GM19099 (cell line): ENCODE data around the gene SRRM3.

Source experiments
- POLR2A ChIP-seq: IDR thresholded peaks from 3 replicates; pipeline ENCODE4 v1.6.1; 2011; ENCODE audit warnings: low read depth; ENCODE audit not compliant: insufficient read length; ENCODE audit errors: extremely low read depth

Gene SRRM3

GRCh38 chr7:76254781-76255180, 53.1 kb downstream of the SRRM3 start:
- no peak for TF ChIP-seq POLR2A

- no peak for TF ChIP-seq POLR2A
Observed at GRCh38 chr7:76257973-76258372, 56.3 kb downstream of the SRRM3 start.

DNA sequence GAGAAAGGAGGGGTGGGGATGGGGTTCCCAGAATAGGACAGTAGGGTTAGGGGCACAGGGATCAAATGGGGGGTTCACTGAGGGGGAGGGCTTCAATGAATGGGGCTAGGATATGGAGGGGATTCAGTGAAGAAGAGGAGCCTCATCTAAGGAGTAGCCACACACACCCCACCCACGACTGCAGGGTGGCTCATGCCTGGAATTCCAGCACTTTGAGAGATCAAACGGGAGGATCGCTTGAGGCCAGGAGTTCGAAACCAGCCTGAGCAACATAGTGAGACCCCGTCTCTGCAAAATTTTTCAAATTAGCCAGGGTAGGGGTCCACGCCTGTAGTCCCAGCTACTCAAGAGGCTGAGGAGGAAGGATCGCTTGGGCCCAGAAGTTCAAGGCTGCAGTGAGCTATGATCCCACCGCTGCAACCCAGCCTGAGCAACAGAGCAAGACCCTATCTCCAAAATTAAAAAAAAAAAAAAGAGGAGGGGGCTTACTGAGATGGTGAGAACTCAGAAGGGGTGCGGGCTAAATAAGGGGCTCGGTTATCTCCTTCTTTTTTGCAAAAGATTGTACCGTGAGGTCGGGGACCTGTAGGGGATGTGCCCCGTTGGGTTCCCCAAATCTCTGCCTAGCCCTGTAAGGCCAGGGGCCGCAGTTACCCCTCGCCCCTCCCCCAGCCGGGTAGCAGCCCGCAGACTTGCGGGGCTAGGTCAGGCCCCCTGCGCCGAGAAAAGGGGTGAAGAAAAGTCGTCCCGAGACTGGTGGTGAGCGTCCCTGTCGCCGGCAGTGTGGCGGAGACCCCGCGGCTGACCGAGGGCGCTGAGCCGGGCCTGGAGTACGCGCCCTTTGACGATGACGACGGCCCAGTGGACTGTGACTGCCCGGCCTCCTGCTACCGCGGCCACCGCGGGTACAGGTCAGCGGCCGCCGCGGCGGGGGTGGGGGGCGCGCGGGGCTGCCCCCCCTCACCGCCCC, 57.7 kb downstream of the SRRM3 start:
- no peak for TF ChIP-seq POLR2A

DNA sequence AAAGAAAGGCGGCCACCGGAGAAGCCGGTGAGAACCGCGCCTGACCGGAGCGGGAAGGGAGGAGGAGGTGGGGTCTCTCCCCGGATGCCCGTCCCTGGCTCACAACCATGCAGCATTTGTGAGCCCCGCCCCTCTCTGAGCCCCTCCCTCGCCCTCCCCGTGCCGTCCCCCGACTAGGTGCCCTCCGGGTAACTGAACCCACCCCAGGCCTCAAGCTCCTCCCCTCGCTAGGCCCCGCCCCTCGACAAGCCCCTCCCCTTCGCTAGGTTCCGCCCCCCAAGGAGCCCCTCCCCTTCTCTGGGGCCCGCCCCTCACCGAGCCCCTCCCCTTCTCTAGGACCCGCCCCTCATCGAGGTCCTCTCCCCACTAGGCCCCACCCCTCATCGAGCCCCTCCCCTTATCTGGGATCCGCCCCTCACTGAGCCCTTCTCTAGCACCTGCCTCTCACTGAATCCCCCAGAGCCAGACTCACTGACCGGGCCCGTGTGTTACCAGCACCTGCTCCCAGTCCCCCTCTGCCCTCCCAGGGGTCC, 58.5 kb downstream of the SRRM3 start:
- no peak for TF ChIP-seq POLR2A

GRCh38 chr7:76261329-76261728, 59.6 kb downstream of the SRRM3 start:
- no peak for TF ChIP-seq POLR2A

DNA sequence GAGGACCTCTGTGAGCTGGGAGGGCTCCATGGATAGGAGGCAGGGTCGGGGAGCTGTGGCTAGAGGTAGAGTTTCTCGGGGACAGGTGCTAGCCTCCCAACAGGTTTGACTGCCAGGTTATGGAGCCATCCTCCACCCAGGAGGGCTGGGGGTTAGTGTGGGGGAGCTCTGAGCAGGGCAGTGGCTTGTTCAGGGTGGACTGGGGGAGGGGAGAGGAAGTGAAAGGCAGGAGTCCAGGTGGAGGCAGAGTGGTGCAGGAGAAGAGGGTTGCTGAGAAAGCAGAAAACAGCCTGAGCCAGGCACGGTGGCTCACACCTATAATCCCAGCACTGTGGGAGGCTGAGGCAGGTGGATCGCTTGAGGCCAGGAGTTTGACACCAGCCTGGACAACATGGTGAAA, 60.2 kb downstream of the SRRM3 start:
- TF ChIP-seq POLR2A = no peak

DNA sequence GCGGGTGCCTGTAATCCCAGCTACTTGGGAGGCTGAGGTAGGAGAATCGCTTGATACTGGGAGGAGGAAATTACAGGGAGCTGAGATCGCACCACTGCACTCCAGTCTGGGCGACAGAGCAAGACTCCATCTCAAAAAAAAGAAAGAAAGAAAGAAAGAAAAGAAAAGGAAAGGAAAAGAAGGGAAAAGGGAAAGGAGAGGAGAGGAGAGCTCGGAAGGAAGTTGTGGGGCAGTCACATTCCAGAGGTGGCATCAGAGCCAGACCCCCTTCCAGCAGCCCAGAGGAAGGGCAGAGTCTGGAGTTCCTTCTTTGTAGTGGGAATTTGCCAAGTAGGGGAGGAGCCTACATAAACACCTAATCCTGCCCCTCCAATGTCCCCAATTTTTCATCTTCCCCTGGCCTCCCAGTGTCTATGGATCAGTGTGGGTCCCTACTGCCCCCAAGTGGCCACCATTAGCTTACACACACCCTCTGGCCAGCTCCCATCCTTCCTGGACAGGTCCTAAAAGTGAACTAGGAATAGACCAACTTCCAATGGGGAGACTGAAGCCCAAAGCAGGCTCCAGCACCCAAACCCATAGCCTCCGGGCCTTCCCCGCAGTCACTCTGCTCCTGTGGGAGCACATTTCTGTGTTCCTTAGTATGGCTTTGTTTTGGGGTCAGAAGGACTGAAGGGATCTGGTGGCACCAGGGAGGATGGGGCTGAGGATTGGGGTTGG, 61.1 kb downstream of the SRRM3 start:
- no peak for TF ChIP-seq POLR2A

- TF ChIP-seq POLR2A = no peak
Observed at GRCh38 chr7:76265299-76265698, 63.6 kb downstream of the SRRM3 start.

DNA sequence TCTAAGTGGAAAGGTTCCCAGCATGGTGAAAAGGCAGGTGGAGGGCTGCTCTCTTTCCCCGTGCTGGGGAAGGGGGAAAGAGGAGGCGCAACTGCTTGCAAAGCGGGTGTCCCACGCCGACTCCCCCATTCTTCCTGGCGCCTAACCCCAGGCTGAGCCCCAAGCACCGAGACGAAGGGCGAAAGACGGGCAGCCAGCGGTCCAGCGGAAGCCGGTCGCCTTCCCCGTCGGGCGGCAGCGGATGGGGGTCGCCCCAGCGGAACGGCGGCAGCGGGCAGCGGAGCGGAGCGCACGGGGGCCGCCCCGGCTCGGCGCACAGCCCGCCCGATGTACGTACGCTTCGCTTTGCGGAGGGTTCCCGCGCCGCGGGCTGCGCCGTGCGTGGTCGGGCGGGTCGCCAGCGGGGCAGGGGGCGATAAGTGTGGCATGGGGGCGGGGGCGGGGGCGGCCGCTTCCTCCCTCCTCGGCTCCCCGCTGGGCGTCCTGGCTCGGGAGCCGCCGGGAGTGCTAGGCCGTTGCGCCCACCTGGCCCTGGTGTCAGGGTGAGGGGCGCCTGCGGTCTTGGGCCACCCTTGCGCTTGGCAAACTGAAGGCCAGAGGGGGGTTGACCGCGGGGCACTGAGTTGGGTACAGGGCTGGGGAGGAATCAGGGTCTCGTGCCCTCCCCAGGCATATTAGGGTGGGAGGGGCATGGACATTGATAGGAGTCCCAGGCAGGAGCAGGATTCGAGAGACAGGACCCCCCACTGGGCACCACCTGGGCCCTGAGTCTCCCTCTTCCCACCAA, 65.6 kb downstream of the SRRM3 start:
- TF ChIP-seq POLR2A = no peak

GRCh38 chr7:76267894-76268183, 66.1 kb downstream of the SRRM3 start:
- no peak for TF ChIP-seq POLR2A

GRCh38 chr7:76268376-76268775, 66.7 kb downstream of the SRRM3 start:
- TF ChIP-seq POLR2A = no peak

- TF ChIP-seq POLR2A = no peak
Observed at GRCh38 chr7:76269895-76270294, 68.2 kb downstream of the SRRM3 start.

DNA sequence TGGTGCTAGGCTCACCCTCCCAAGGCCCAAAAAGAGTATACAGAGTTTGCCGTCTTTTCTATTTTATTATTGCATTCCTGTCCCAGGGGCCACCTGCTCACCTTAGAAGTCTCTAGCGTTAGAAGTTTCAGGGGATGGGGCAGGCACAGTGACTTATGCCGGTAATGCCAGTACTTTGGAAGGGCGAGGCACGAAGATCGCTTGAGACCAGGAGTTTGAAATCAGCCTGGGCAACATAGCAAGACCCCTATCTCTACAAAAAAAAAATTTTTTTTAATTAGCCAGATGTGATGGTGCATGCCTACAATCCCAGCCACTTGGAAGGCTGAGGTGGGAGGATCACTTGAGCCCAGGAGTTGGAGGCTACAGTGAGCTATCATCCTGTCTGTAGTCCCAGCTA, 70.4 kb downstream of the SRRM3 start:
- no peak for TF ChIP-seq POLR2A

- peak; percentile 21 for TF ChIP-seq POLR2A
Observed at GRCh38 chr7:76272851-76273497, 71.3 kb downstream of the SRRM3 start.

GRCh38 chr7:76273503-76273902, 71.8 kb downstream of the SRRM3 start:
- no peak for TF ChIP-seq POLR2A
